Stomach (tissue), 4 donors: ENCODE data around the gene NPAS4.

Source experiments
- CTCF ChIP-seq, 7 experiments: fragments of 450-650 bp in 4 of 7; fragments of 200-600 bp in 3 of 7; sonication (generic) in 3 of 7; IDR thresholded peaks; one replicate each; pipeline ENCODE4 v1.5.1; 2016 to 2019; ENCODE audit warnings: antibody characterized with exemption in 7 of 7, control low read depth in 2 of 7, mild to moderate bottlenecking in 1 of 7
- POLR2A ChIP-seq, 4 donors: fragments of 450-650 bp; IDR thresholded peaks; one replicate each; pipeline ENCODE4 v1.6.1; 2016; ENCODE audit warnings: antibody characterized with exemption in 4 of 4, control low read depth in 2 of 4, mild to moderate bottlenecking in 1 of 4, moderate library complexity in 1 of 4
- POLR2AphosphoS5 ChIP-seq, 3 donors: sonication (generic); formaldehyde crosslinking; IDR thresholded peaks; one replicate each; pipeline ENCODE4 v1.6.1; 2016; ENCODE audit warnings: antibody characterized with exemption in 3 of 3

DNA sequence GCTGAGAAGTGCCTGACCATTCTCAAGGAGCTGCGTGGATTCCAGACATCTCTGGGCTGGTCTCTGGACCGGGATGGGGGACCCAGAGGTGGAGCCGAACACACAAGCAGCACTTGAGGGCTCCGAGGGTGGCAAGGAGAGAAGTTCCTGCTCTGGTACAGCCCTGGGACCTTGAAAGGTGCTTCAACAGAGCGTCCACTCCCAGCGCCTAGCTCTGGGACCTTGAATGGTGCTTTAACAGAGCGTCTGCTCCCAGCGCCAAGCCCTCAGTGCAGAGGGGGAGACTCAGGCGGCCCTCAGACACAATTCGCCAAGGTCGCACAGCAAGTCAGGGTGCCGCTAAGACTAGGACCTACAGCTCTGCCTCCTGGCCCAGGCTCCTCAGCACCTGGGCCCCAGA is 10.6 kb upstream of the NPAS4 start:
- no peak for TF ChIP-seq CTCF (IDR thresholded peaks at IDR 0.05)
- no peak for TF ChIP-seq POLR2A (IDR thresholded peaks at IDR 0.05)
- no peak for TF ChIP-seq POLR2AphosphoS5 (IDR thresholded peaks at IDR 0.05)
